Effector memory CD4-positive, alpha-beta T cell (primary cell): ENCODE measurements around the gene PKHD1.

Experiments used
- DNase-seq, 3 donors: peaks; one replicate each; pipeline ENCODE4 v3.0.0-alpha.2; 2020
- H3K27ac ChIP-seq: 2 replicates; pipeline ENCODE4 v1.7.0; 2013; ENCODE audit warnings: mild to moderate bottlenecking, low read length, moderate library complexity; ENCODE audit not compliant: insufficient read depth, poor library complexity, severe bottlenecking
- H3K27me3 ChIP-seq: replicated peaks from 2 replicates; pipeline ENCODE4 v1.7.0; 2013; ENCODE audit warnings: mild to moderate bottlenecking, low read length; ENCODE audit not compliant: insufficient read depth, control insufficient read depth, poor library complexity, severe bottlenecking
- H3K36me3 ChIP-seq: 2 replicates; pipeline ENCODE4 v1.7.0; 2013; ENCODE audit warnings: mild to moderate bottlenecking, low read length, moderate library complexity; ENCODE audit not compliant: control insufficient read depth, insufficient read depth
- H3K4me1 ChIP-seq: 2 replicates; pipeline ENCODE4 v1.7.0; 2013; ENCODE audit warnings: low read length, mild to moderate bottlenecking; ENCODE audit not compliant: control insufficient read depth, insufficient read depth, poor library complexity, severe bottlenecking
- H3K4me3 ChIP-seq: 2 replicates; pipeline ENCODE4 v1.7.0; 2013; ENCODE audit warnings: low read length, low read depth, mild to moderate bottlenecking; ENCODE audit not compliant: insufficient read depth, poor library complexity, severe bottlenecking
- H3K9me3 ChIP-seq: 2 replicates; pipeline ENCODE4 v1.7.0; 2013; ENCODE audit warnings: mild to moderate bottlenecking, low read length, moderate library complexity; ENCODE audit not compliant: control insufficient read depth

The PKHD1 gene

GRCh38 chr6:51743999-51744398, 343.4 kb downstream of the PKHD1 start:
- no peaks in the 10 kb centered on the region for H3K9me3 ChIP-seq
- no peaks in the 10 kb centered on the region for H3K36me3 ChIP-seq
- no peak overlapping the region for H3K4me3 ChIP-seq
- H3K4me1 ChIP-seq, result no peaks in the 10 kb centered on the region
- no peaks in the 10 kb centered on the region for H3K27me3 ChIP-seq
- DNase-seq, result no peak
- no peak overlapping the region for H3K27ac ChIP-seq

DNA sequence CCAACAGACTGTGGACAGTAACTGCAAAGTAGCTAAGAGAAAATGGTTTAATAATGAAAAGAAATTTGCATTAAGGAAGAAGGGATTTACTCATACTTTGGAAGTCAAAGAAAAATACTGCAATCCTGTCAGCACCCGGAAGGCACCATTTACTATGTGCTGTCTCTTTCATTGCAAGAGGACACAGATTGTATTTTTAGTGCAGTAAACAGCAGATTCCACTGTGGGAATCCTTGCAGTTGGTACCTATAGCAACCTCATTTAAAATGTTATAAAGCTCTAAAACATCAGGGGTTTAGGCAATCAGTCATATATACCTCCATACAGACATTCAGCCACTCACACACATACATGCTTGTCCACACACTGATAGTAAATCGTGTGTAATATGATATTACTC, 346.8 kb downstream of the PKHD1 start:
- Histone ChIP-seq H3K4me3 (no peak overlapping the region), H3K27ac (no peak overlapping the region), H3K36me3 (no peaks in the 10 kb centered on the region)

DNA sequence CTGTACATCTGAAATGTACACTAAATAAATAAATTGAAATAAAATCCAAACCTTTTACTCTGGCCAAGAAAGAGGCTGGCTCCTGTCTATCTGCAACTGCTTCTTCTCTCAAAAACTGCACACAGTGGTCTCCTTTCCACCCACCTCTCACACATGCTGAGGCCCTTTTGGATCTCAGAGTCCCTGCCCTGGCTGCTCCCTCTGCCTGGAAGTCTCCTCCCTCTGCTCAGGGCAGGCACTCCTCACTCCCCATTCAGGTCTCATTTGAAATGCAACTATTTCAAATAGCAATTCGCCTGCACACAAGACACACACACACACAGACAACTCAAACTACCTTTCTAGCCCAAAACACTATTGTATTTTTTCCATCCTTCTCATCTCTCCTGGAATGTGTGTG, 348.8 kb downstream of the PKHD1 start:
- H3K27ac ChIP-seq, result no peak overlapping the region
- no peaks in the 10 kb centered on the region for H3K9me3 ChIP-seq
- no peaks in the 10 kb centered on the region for H3K36me3 ChIP-seq
- no peak for DNase-seq
- H3K27me3 ChIP-seq, result no peaks in the 10 kb centered on the region
- H3K4me3 ChIP-seq, result no peak overlapping the region
- H3K4me1 ChIP-seq, result no peaks in the 10 kb centered on the region

More for the DNA sequence above, 346.8 kb downstream of the PKHD1 start:
- Histone ChIP-seq H3K27me3 (no peaks in the 10 kb centered on the region), H3K9me3 (no peaks in the 10 kb centered on the region), H3K4me1 (no peaks in the 10 kb centered on the region)
- DNase-seq, result no peak

DNA sequence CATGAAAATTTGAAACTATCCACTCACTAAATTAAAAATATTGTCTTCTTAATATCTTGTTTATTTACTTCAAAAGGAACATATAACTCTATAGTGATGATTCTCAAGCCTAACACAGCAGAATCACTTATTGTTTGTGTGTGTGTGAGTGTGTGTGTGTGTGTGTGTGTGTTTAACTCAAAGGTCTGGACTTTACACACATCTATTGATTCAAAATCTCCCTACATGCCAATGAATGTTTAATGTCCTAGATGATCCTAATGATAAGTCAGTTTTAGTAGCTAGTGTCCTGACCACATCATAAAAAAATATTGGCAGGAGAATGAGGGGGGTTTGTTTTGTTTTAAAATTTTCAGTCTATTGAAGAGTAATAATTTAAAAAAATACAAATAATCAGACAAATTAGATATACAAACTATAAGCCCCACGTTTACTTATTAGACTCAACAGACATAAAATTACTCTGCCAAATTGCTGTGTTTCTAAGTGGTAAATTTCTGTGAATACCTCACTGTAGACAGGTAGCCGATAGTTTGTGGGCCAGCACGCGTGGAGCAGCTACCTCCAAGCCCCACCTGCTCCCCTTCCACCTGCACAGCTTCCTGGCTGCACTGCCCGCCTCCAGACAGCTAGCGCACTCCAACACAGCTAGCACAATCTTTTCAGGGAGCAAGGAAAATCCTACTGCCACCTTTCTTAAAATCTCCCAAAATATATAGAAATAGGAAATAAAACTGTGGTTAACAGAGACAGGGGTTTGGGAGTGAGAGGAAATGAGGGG, 349.6 kb downstream of the PKHD1 start:
- Histone ChIP-seq H3K4me3 (no peak overlapping the region), H3K9me3 (no peaks in the 10 kb centered on the region), H3K27ac (no peak overlapping the region), H3K27me3 (no peaks in the 10 kb centered on the region), H3K4me1 (no peaks in the 10 kb centered on the region), H3K36me3 (no peaks in the 10 kb centered on the region)
- no peak for DNase-seq

DNA sequence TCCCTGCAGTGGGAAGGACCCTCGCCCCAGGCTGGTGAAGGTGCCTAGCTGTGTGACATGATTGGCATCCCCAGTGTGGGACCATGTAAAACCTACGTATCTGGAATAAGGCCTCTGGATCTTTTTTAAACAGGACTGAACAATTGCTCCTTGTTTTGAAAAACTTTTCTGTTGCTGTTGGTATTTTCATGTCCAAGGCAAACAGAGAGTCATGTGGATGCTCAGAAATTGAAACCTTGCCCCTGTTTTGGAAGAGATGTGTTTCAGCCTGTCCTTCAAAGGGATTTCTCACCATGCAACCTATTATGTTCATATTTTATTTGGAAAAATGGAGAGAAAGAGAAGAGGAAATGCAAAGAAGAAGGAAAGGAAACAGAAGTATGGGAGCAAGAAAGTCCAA, 362.3 kb downstream of the PKHD1 start:
- no peak for DNase-seq
- no peaks in the 10 kb centered on the region for H3K36me3 ChIP-seq
- no peaks in the 10 kb centered on the region for H3K4me1 ChIP-seq
- no peak overlapping the region for H3K4me3 ChIP-seq
- H3K27ac ChIP-seq, result no peak overlapping the region
- no peaks in the 10 kb centered on the region for H3K27me3 ChIP-seq
- no peaks in the 10 kb centered on the region for H3K9me3 ChIP-seq

DNA sequence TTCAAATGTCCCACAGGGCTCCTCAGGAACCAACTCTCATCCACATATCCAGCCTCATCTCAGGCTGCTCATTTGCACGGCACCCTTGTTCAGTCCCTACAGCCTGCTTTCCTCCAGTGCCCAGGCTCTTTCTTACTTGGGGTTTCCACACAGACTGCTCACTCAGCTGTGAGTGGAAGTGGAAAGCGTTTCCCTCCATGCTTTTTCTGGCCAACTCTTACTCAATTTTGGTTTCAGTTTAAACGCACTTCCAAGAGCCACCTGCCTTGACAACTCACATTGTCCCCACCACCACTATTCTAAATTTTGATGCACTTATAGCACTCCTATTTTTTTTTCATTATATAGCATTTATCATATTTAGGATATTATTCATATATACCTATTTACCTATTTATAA, 367.1 kb downstream of the PKHD1 start:
- H3K27ac ChIP-seq, result no peak overlapping the region
- no peaks in the 10 kb centered on the region for H3K27me3 ChIP-seq
- no peaks in the 10 kb centered on the region for H3K4me1 ChIP-seq
- no peaks in the 10 kb centered on the region for H3K9me3 ChIP-seq
- no peaks in the 10 kb centered on the region for H3K36me3 ChIP-seq
- DNase-seq, result no peak
- H3K4me3 ChIP-seq, result no peak overlapping the region

GRCh38 chr6:51719297-51719696, 368.1 kb downstream of the PKHD1 start:
- no peaks in the 10 kb centered on the region for H3K36me3 ChIP-seq
- no peak for DNase-seq
- no peaks in the 10 kb centered on the region for H3K4me1 ChIP-seq
- H3K9me3 ChIP-seq, result no peaks in the 10 kb centered on the region
- no peaks in the 10 kb centered on the region for H3K27me3 ChIP-seq
- no peak overlapping the region for H3K4me3 ChIP-seq
- no peak overlapping the region for H3K27ac ChIP-seq

DNA sequence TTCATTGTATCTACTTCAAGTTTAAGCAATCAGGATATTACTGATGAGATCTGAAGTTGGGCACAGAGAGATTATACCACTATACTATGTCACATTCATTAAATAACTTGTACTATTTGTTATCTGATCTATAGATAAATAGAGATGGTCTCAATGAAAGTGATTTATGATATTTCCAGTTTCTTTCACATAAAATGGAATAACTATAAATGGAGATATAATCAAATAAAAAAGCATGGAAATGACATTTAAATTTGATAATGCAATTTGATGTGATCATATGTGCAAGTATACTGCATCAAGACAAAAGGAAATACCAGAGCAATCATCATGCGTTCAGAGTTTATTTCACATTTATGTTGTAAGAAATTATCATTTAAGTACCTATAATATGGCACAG, 368.9 kb downstream of the PKHD1 start:
- no peaks in the 10 kb centered on the region for H3K36me3 ChIP-seq
- no peaks in the 10 kb centered on the region for H3K27me3 ChIP-seq
- no peaks in the 10 kb centered on the region for H3K4me1 ChIP-seq
- DNase-seq, result no peak
- H3K4me3 ChIP-seq, result no peak overlapping the region
- no peaks in the 10 kb centered on the region for H3K9me3 ChIP-seq
- H3K27ac ChIP-seq, result no peak overlapping the region

DNA sequence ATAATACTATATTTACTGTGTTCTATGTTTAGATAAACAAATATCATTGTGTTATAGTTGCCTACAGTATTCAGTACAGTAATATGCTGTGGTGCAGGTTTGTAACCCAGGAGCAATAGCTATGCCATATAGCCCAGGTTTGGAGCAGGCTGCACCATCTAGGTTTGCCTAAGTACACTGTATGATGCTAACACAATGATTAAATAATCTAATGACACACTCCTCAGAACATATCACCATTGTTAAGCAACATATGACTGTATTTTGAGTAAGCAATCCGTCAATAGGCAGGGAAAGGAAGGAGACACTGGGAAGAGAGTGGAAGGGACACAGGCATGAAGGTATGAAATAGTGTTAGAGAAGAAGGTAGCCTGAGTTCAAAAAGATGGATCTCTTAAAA, 369.9 kb downstream of the PKHD1 start:
- H3K36me3 ChIP-seq, result no peaks in the 10 kb centered on the region
- DNase-seq, result no peak

GRCh38 chr6:51711876-51712275, 375.5 kb downstream of the PKHD1 start:
- no peak for DNase-seq
- H3K4me3 ChIP-seq, result no peak overlapping the region
- no peaks in the 10 kb centered on the region for H3K36me3 ChIP-seq
- H3K27me3 ChIP-seq, result no peaks in the 10 kb centered on the region
- no peaks in the 10 kb centered on the region for H3K4me1 ChIP-seq
- no peak overlapping the region for H3K27ac ChIP-seq
- H3K9me3 ChIP-seq, result no peaks in the 10 kb centered on the region

More for the DNA sequence above, 369.9 kb downstream of the PKHD1 start:
- no peak overlapping the region for H3K27ac ChIP-seq
- no peaks in the 10 kb centered on the region for H3K27me3 ChIP-seq
- no peaks in the 10 kb centered on the region for H3K4me1 ChIP-seq
- no peak overlapping the region for H3K4me3 ChIP-seq
- no peaks in the 10 kb centered on the region for H3K9me3 ChIP-seq
